Measurements from ENCODE around the gene CACNA2D1.

DNA sequence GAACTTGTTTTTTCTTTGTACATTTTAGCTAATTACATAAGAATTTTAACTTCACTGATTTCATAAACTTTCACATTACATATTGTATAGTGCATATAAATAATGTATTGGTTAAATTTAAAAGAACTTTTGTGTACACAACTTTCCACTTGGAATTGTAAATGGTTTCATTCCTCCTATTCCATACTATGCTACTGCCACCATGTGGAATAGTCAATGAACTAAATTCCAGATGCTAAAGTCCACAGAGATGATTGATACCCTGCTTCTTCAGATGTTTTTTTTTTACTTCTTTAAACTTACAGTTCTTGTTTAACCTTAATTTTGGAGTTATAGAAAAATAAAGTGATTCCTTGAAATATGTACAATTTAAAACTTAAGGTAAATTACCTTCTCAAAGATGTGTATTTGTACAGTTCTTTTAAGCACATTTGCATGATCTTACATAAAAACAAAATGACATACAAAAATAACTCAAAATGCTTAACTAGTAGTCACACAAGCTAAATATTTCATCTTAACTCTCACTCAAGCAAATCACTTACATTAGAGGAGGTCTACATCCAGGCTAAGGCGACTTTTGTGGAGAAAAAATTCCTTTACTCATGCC lies 426.1 kb downstream of the CACNA2D1 start:
- TF ChIP-seq, protein P1, sequence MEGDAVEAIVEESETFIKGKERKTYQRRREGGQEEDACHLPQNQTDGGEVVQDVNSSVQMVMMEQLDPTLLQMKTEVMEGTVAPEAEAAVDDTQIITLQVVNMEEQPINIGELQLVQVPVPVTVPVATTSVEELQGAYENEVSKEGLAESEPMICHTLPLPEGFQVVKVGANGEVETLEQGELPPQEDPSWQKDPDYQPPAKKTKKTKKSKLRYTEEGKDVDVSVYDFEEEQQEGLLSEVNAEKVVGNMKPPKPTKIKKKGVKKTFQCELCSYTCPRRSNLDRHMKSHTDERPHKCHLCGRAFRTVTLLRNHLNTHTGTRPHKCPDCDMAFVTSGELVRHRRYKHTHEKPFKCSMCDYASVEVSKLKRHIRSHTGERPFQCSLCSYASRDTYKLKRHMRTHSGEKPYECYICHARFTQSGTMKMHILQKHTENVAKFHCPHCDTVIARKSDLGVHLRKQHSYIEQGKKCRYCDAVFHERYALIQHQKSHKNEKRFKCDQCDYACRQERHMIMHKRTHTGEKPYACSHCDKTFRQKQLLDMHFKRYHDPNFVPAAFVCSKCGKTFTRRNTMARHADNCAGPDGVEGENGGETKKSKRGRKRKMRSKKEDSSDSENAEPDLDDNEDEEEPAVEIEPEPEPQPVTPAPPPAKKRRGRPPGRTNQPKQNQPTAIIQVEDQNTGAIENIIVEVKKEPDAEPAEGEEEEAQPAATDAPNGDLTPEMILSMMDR (IDR thresholded peaks at IDR 0.05), result peak in 3 of 4 experiments; percentile 11 to 44 (median 21)
- TF ChIP-seq EP300 (IDR thresholded peaks at IDR 0.05), result no peak
